Adipocyte (in vitro differentiated cells): ENCODE measurements around the gene STAMBPL1.
"Not testable (repeated sequence)": the region's sequence is repeated elsewhere in the genome, so short reads cannot be mapped to it uniquely, and the experiment has no call there.

ENCODE experiments used
- DNase-seq: peaks from one replicate; pipeline ENCODE4 v3.0.0-alpha.2; 2015; ENCODE audit warnings: low read depth
- H3K27me3 ChIP-seq: replicated peaks from 2 replicates; pipeline ENCODE4 v1.7.0; 2013; ENCODE audit warnings: mild to moderate bottlenecking, low read length, moderate library complexity; ENCODE audit not compliant: control insufficient read depth, insufficient read depth
- H3K36me3 ChIP-seq: 2 replicates; pipeline ENCODE4 v1.7.0; 2013; ENCODE audit warnings: low read length, mild to moderate bottlenecking, moderate library complexity; ENCODE audit not compliant: control insufficient read depth, insufficient read depth, severe bottlenecking
- H3K4me1 ChIP-seq: 2 replicates; pipeline ENCODE4 v1.7.0; 2013; ENCODE audit warnings: mild to moderate bottlenecking, low read length, moderate library complexity; ENCODE audit not compliant: control insufficient read depth, insufficient read depth
- H3K4me3 ChIP-seq: 2 replicates; pipeline ENCODE4 v1.7.0; 2013; ENCODE audit warnings: mild to moderate bottlenecking, low read length, moderate library complexity
- H3K9ac ChIP-seq: 2 replicates; pipeline ENCODE4 v1.7.0; 2013; ENCODE audit warnings: mild to moderate bottlenecking, low read length, moderate library complexity
- H3K9me3 ChIP-seq: 2 replicates; pipeline ENCODE4 v1.7.0; 2013; ENCODE audit warnings: mild to moderate bottlenecking, low read length, moderate library complexity; ENCODE audit not compliant: control insufficient read depth

STAMBPL1 gene

DNA sequence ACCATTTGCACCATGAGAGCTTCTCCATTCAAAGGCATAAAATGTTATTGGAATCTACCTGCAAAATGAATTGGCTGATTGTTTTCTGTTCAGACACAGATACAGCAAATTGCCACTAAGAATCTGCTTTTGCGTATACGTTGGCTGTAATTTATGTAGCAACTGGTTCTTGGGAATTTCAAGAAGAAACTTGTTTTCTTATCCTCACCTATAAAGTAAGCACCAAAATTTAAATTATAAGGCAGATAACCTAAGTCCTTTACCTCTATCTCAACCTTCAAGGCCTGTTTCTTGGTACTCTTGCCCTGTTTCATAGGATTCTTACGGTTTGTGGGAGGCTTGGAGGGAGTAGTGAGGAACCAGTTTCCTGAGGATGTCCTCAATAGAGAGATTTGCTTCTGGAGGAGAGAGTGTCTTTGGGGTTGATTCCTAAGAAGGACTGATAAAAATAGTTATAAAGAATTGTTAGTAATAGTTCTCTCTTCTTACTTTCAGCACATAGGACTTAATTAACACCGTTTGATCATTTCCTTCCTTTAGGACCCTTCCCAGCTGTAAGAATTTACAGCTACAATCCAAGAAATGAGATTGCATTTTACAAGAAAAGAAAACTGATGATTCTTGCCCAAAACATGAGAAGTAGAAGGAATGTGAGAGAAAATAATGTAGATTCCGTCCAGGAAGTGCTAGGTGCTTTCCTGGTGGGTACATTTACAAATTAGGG, 2.0 kb downstream of the STAMBPL1 start:
- Histone ChIP-seq H3K36me3 (no peaks in the 10 kb centered on the region), H3K9me3 (no peaks in the 10 kb centered on the region), H3K9ac (peak overlapping the region; percentile 87), H3K4me1 (peaks cover 31% of the 10 kb centered on the region), H3K4me3 (peak overlapping the region; percentile 85), H3K27me3 (no peaks in the 10 kb centered on the region)
- DNase-seq = peak; percentile 19

DNA sequence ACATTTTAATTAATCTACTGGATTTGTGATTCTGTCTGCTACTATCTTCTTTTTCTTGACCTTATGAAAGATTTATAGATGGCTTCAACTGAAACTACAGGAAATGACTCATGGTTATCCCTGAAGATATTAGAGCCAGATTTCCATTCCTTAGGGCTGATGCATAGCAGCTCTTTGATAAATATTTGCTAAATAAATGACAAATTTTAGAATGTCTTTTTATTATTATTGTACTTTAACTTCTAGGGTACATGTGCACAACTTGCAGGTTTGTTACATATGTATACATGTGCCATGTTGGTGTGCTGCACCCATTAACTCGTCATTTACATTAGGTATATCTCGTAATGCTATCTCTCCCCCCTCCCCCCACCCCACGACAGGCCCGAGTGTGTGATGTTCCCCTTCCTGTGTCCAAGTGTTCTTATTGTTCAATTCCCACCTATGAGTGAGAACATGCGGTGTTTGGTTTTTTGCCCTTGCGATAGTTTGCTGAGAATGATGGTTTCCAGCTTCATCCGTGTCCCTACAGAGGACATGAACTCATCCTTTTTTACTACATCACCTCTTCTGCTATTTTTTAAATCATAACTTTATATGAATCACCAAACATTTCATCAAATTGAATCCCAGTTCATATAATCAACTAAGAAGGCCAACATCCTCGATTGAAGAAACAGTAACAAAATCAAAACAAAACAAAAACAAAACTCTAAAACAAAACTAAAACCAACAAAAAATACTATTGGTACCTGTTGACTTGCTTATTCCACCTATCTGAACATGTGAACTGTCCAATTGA, 2.8 kb downstream of the STAMBPL1 start:
- not testable (repeated sequence) for H3K9me3 ChIP-seq, H3K27me3 ChIP-seq, H3K36me3 ChIP-seq
- Histone ChIP-seq H3K4me1 (peaks cover 31% of the 10 kb centered on the region), H3K4me3 (peak overlapping the region; percentile 85), H3K9ac (peak overlapping the region; percentile 87)
- peak; percentile 78 for DNase-seq

DNA sequence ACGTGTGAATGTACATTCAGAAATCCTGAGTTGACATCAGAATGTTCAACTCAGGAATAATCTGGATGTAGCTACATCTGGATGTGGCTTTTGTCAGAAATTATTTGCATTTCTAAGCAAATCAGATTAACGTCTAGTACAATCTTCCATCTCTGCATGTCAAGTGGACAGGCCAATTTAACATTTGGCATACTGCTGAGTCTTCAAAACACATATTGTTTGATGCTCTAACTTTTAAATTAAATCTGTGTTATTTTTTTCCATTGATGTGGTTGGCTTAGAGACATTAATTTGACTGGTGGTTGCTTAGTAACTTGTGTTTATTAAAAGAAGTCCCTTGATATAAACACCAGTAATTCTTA, 3.4 kb downstream of the STAMBPL1 start:
- peak; percentile 13 for DNase-seq
- no peaks in the 10 kb centered on the region for H3K36me3 ChIP-seq
- no peaks in the 10 kb centered on the region for H3K9me3 ChIP-seq
- peak overlapping the region; percentile 52 for H3K9ac ChIP-seq
- H3K4me1 ChIP-seq = peaks cover 31% of the 10 kb centered on the region
- H3K4me3 ChIP-seq = peak overlapping the region; percentile 85
- H3K27me3 ChIP-seq = no peaks in the 10 kb centered on the region

DNA sequence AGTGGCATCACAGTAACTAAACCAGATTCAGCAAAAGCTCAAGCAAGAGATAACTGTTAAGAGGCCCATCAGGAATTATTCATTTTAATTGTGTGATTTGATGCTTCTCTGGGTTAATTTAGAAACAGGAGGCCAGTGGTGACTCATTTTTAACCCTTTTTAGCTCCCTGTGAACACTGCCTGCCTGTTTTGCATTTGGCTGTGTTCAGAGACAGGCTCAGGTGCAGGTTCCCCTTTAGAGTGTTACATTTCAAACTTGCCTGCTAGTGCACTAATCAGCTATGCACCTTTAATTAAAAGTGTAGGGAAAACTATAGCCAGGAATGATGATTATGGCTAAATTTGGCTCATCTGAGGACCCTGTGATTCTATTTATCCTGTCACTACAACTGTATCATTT, 6.5 kb downstream of the STAMBPL1 start:
- Histone ChIP-seq H3K27me3 (no peaks in the 10 kb centered on the region), H3K4me3 (no peak overlapping the region), H3K9me3 (no peaks in the 10 kb centered on the region), H3K9ac (no peak overlapping the region), H3K36me3 (no peaks in the 10 kb centered on the region), H3K4me1 (peaks cover 47% of the 10 kb centered on the region)
- peak; percentile 21 for DNase-seq

DNA sequence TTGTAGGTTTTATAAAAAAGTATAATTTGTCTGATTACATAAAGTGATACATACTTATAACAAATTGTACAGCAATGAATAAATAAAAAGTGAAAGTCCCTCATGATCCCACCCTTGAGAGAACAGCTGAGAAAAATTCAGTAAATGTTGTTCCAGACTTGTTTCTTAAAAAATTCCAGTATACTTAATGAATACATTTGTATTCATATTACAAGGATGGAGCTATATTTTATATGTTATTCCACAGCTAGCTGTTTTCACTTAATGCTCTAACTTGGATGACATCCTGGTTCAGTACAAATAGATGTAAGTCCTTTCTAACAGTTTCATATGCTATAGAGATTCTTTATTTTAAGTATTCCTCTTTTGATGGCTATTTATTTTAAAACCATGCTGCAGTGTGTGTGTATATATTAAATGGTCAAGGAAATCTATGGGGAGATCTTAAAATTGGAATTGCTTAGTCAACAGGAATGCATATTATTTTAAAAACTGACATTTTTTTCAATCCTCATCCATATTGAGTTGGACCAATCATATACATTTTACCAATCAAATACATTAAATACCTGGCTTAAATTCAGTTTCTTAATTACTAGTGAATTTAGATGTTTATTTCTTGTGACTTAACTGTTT, 8.9 kb downstream of the STAMBPL1 start:
- DNase-seq = no peak
- Histone ChIP-seq H3K36me3 (no peaks in the 10 kb centered on the region), H3K4me1 (peaks cover 49% of the 10 kb centered on the region), H3K4me3 (no peak overlapping the region), H3K9ac (no peak overlapping the region), H3K9me3 (no peaks in the 10 kb centered on the region), H3K27me3 (no peaks in the 10 kb centered on the region)

DNA sequence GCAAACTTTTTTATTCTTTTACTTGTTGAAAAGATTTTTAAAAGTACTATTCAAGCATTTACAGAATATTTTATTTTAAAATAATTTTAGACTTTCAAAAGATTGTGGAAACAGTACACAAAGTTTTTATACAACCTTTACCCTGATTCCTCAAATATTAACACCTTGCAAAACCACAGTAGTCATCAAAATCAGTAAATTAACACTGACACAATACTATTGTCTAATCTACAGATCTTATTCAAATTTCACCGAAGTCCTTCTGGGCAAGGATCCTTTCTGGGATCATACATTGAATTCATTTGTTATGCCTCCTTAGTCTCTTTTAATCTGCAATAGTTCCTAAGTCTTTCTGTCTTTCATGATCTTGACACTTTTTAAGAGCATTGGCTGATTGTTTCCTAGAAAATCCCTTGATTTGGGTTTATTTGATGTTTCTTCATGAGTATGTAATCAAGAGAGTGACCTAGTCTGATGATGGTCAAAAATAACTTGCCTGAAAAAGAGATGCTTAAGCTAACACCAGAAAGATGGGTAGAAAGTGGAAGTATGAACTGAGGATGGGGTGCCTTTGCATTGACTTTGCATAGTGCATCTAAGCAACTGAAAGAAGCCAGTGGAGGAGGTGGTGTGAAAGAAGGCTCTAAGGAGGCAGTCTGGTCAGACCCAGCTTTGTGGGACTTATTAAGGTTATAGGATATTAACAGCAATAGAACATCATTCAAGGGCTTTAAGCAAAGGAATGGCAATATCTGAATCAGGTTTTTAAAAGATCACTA, 9.7 kb downstream of the STAMBPL1 start:
- no peak overlapping the region for H3K4me3 ChIP-seq
- DNase-seq = no peak
- no peaks in the 10 kb centered on the region for H3K9me3 ChIP-seq
- H3K36me3 ChIP-seq = no peaks in the 10 kb centered on the region
- no peaks in the 10 kb centered on the region for H3K27me3 ChIP-seq
- H3K9ac ChIP-seq = no peak overlapping the region
- peaks cover 57% of the 10 kb centered on the region for H3K4me1 ChIP-seq

DNA sequence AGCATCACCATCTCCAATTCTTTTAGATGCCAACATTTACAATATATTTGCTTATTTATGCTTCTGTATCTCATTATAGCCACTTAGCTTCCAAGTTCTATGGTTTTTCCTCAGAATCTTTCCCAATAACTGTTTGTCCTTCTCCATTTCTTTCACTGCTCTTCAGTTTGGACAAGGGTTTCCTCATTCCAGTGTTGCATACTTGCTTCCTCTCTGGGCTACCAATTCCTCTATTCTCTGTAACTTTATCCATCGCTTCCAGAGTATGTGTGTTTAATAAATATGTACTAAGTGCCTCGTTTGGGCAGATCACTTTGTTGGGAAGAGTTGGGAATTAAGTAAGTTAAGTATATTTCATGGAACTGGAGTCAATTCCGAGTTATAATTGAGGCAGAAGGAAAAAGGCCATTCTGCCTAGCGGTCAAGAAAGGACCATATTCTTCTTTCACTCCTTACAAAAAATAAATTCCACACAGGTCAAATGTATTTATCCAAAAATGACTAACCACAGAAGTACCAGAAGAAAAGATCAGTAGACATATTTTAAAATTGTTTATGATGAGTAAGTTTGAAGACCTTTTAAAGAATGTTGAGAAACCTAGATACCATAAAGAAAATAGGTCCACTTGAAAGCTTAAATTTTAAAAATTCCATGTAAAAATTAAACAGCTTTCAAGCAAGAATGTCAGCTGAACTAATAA, 10.8 kb downstream of the STAMBPL1 start:
- no peaks in the 10 kb centered on the region for H3K27me3 ChIP-seq
- H3K4me3 ChIP-seq = no peak overlapping the region
- H3K36me3 ChIP-seq = no peaks in the 10 kb centered on the region
- peak; percentile 57 for DNase-seq
- peaks cover 68% of the 10 kb centered on the region for H3K4me1 ChIP-seq
- H3K9me3 ChIP-seq = no peaks in the 10 kb centered on the region
- H3K9ac ChIP-seq = no peak overlapping the region

DNA sequence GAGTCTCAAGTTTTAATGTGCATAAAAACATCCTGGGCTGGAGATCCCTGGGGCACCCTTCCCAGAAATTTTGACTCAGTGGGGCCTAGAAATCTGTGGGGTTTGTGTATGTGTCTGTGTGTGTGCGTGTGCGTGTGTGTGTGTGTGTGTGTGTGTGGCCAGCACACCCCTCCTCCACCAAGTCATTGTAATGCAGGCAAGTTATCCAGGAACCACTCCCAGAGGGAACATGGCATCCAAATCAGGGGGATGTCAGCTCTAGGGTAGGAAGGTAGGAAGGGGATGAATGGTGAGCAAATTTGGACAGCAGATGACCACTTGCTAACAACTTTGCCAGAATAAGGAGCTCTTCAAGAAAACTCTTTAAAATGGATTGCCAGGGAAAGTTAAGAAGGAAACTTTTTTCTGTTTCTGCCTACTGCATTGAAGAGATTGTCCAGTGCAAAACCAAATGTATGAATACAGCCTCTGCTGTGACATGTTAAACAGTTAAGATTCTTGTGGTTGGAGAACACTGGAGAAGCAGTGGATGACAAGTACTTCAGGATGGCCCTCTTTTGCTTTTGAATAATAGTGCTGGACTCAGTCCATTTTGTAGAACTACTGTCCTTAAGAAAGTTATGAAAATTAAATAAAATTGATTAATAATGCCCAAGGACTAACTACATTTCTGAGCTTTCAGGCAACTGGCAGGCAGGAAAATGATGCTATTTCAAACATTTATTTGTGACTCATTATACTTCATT, 12.3 kb downstream of the STAMBPL1 start:
- Histone ChIP-seq H3K36me3 (no peaks in the 10 kb centered on the region), H3K4me3 (no peak overlapping the region), H3K9me3 (no peaks in the 10 kb centered on the region), H3K27me3 (no peaks in the 10 kb centered on the region), H3K4me1 (peaks cover 84% of the 10 kb centered on the region), H3K9ac (peak overlapping the region; percentile 30)
- DNase-seq = peak; percentile 54

DNA sequence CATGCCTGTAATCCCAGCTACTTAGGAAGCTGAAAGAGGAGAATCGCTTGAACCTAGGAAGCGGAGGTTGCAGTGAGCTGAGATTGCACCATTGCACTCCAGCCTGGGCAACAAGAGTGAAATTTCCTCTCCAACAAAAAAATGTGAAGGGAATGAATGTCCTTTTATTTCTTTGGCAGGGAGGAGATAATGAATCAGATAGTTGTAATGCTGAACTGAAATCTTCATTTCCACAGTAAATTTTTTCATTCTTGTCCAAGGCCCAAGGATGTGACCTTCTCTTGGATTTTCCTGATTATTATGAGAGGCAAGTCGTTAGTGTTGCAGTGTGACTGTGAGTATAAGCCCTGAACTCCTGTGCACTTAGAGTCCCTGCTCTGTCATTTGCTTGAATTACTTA, 13.6 kb downstream of the STAMBPL1 start:
- DNase-seq = no peak
- Histone ChIP-seq H3K4me1 (peaks cover 95% of the 10 kb centered on the region), H3K36me3 (no peaks in the 10 kb centered on the region), H3K27me3 (no peaks in the 10 kb centered on the region), H3K9me3 (no peaks in the 10 kb centered on the region), H3K9ac (peak overlapping the region; percentile 75), H3K4me3 (peak overlapping the region; percentile 64)

DNA sequence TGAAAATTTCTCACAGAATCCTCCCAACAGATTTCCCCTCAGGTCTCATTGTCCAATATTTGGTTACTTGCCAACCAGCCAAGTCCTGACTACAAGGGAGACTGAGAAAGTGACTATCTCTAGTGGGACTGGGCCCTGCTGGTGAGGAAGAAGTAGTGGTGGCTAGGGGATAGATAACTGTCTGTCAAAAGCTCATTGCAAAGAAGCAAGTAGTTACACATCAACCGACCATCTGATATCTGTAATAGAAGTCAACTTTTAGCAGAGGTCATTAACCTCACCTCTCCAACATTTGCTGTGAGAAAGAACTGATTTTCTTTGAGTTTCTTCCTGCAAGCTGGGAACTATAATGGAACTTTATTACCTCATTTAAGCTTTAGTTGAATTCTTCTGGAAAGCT, 15.2 kb downstream of the STAMBPL1 start:
- Histone ChIP-seq H3K9me3 (no peaks in the 10 kb centered on the region), H3K4me3 (no peak overlapping the region), H3K9ac (no peak overlapping the region), H3K36me3 (no peaks in the 10 kb centered on the region), H3K4me1 (peaks cover 85% of the 10 kb centered on the region), H3K27me3 (no peaks in the 10 kb centered on the region)
- DNase-seq = no peak
